Measurements from ENCODE around the gene KLHDC4. TPM values are rescaled to one million over a fixed set of nuclear protein-coding genes. Genes with fewer than 3 reads are reported as not detected.
A peak's percentile ranks its signal among the peaks of the same experiment; 100 is the strongest.

KLHDC4 gene
- polyA plus RNA-seq, 1 of the 3 experiments (the other 2 are of a cell fraction), result 51.2 TPM

DNA sequence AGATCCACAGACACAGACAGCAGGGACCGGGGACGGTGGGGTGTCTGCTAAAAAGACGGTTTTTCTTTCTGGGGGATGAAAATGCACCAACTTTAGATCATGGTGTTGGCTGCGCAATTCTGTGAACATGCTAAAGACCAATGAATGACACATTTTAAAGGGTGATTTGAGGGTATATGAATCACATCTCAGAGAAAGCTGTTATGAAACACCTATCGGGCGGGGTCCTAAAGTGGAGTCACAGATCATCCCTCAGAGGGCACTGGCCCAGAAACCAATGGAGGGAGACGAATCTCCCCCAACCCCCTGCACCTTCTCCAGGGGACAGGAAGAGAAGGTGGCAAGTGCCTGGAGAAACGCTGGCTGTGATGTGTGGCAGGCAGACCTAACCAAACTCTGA, 26.0 kb downstream of the KLHDC4 start:
- Histone ChIP-seq H3K79me2 (ENCODE audit: insufficient read depth) (peaks cover 9% of the 10 kb centered on the region; the same call in 1 of the 2 replicates), H3K36me3 (replicated peaks in 1 of 2; ENCODE audit: control insufficient read depth in 1 of 2, insufficient read depth in 2 of 2, low read length in 1 of 2) (peaks cover 0 to 18% of the 10 kb centered on the region in 2 experiments), H3K9me3 (no peaks in the 10 kb centered on the region), H3K4me3 (ENCODE audit: low read depth in 2 of 2, low read length in 1 of 2) (no peak overlapping the region), H3K27me3 (ENCODE audit: insufficient read depth) (no peaks in the 10 kb centered on the region), H3K9ac (no peak overlapping the region), H3K27ac (ENCODE audit: low read depth in 2 of 2, low read length in 1 of 2) (no peak overlapping the region), H3K4me1 (ENCODE audit: control insufficient read depth in 1 of 2, insufficient read depth in 2 of 2, low read depth in 1 of 2, low read length in 1 of 2) (peaks cover 0 to 12% of the 10 kb centered on the region in 2 experiments; a peak in 1 of 4 replicates), H3K9me2 (no peaks in the 10 kb centered on the region), H4K20me1 (ENCODE audit: insufficient read depth) (no peaks in the 10 kb centered on the region), H3F3A (replicated peaks; ENCODE audit: insufficient read depth) (no peaks in the 10 kb centered on the region), H3K4me2 (no peak overlapping the region), H2AFZ (ENCODE audit: low read depth) (no peak overlapping the region)
- no peak for DNase-seq
- 95% methylated on average over 8 of the region's 8 CpGs for WGBS (ENCODE audit: low lambda C conversion rate)
- ChIA-PET CTCF (no interaction called here), POLR2A (no interaction called here)
- TF ChIP-seq, protein P1, sequence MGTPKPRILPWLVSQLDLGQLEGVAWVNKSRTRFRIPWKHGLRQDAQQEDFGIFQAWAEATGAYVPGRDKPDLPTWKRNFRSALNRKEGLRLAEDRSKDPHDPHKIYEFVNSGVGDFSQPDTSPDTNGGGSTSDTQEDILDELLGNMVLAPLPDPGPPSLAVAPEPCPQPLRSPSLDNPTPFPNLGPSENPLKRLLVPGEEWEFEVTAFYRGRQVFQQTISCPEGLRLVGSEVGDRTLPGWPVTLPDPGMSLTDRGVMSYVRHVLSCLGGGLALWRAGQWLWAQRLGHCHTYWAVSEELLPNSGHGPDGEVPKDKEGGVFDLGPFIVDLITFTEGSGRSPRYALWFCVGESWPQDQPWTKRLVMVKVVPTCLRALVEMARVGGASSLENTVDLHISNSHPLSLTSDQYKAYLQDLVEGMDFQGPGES (IDR thresholded peaks at IDR 0.05; ENCODE audit: low read depth, low read length), result no peak
- TF ChIP-seq, protein P2, sequence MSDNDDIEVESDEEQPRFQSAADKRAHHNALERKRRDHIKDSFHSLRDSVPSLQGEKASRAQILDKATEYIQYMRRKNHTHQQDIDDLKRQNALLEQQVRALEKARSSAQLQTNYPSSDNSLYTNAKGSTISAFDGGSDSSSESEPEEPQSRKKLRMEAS (IDR thresholded peaks at IDR 0.05; ENCODE audit: low read depth), result no peak
- no peak for TF ChIP-seq EZH2phosphoT487 (IDR thresholded peaks at IDR 0.05; ENCODE audit: borderline replicate concordance, low read depth)
- no peak for TF ChIP-seq CHD2 (IDR thresholded peaks at IDR 0.05; ENCODE audit: low read length, partially characterized antibody)
- no peak for TF ChIP-seq ELF1 (IDR thresholded peaks at IDR 0.05)
- no peak for TF ChIP-seq TEAD4 (IDR thresholded peaks at IDR 0.05; ENCODE audit: borderline replicate concordance, insufficient read depth)
- TF ChIP-seq JUND (IDR thresholded peaks at IDR 0.05), result no peak
- TF ChIP-seq RCOR1 (IDR thresholded peaks at IDR 0.05; ENCODE audit: low read length), result no peak
- no peak for TF ChIP-seq MXI1 (IDR thresholded peaks at IDR 0.05; ENCODE audit: low read depth, low read length)
- TF ChIP-seq SMC3 (IDR thresholded peaks at IDR 0.05; ENCODE audit: low read depth, low read length), result no peak
- no peak for TF ChIP-seq TCF12 (IDR thresholded peaks at IDR 0.05)
- TF ChIP-seq FOXJ3 (CRISPR knock-in tag; IDR thresholded peaks at IDR 0.05), result no peak

DNA sequence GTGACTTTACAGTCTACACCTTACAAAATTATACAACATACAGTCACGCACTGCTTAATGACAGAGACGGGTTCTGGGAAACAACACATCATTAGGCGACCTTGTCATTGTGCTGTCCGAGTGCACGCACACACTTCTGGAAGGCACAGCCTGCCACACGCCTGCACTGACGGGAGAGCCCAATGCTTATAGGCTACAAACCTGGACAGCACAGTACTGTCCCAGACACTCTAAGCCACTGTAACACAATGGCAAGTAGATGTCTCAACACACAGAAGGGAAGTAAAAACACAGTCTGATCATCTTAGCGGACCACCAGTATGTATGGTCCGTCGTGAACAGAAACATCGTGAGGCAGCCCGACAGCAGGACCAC, 29.8 kb downstream of the KLHDC4 start:
- no peak overlapping the region for H2AFZ ChIP-seq (ENCODE audit: low read depth)
- H4K20me1 ChIP-seq (ENCODE audit: insufficient read depth), result no peaks in the 10 kb centered on the region; the same call in 1 of the 2 replicates
- ChIA-PET CTCF (interaction anchor here (0.6 to 2.4 kb wide), 2 partner anchors 13 to 33 kb away, joined by 3 to 5 read pairs; no protein-coding TSS in a partner anchor), POLR2A (interaction anchor here (0.8 kb wide), 1 partner anchor 13 kb away, joined by 3 read pairs; no protein-coding TSS in a partner anchor)
- H3K36me3 ChIP-seq (replicated peaks in 1 of 2; ENCODE audit: control insufficient read depth in 1 of 2, insufficient read depth in 2 of 2, low read length in 1 of 2), result peaks cover 0 to 14% of the 10 kb centered on the region in 2 experiments
- no peaks in the 10 kb centered on the region for H3K9me2 ChIP-seq
- WGBS (ENCODE audit: low lambda C conversion rate), result 97% methylated on average over 12 of the region's 12 CpGs
- no peaks in the 10 kb centered on the region for H3K9me3 ChIP-seq
- H3F3A ChIP-seq (replicated peaks; ENCODE audit: insufficient read depth), result no peaks in the 10 kb centered on the region
- peaks cover 7% of the 10 kb centered on the region; the same call in 1 of the 2 replicates for H3K79me2 ChIP-seq (ENCODE audit: insufficient read depth)
- DNase-seq, result no peak
- H3K9ac ChIP-seq, result no peak overlapping the region
- peaks cover 0 to 12% of the 10 kb centered on the region in 2 experiments; a peak in 1 of 4 replicates for H3K4me1 ChIP-seq (ENCODE audit: control insufficient read depth in 1 of 2, insufficient read depth in 2 of 2, low read depth in 1 of 2, low read length in 1 of 2)
- no peaks in the 10 kb centered on the region for H3K27me3 ChIP-seq (ENCODE audit: insufficient read depth)
- H3K4me3 ChIP-seq (ENCODE audit: low read depth in 2 of 2, low read length in 1 of 2), result no peak overlapping the region
- no peak for TF ChIP-seq RCOR1 (IDR thresholded peaks at IDR 0.05; ENCODE audit: low read length)
- no peak for TF ChIP-seq NRF1 (IDR thresholded peaks at IDR 0.05; ENCODE audit: low read depth, low read length)
- TF ChIP-seq, protein P2 (IDR thresholded peaks at IDR 0.05; ENCODE audit: low read depth), result no peak
- no peak for TF ChIP-seq RFX5 (IDR thresholded peaks at IDR 0.05; ENCODE audit: low read length)
- TF ChIP-seq MEF2A (IDR thresholded peaks at IDR 0.05; ENCODE audit: borderline replicate concordance, low read depth), result no peak
- no peak for TF ChIP-seq TAF1 (IDR thresholded peaks at IDR 0.05; ENCODE audit: borderline replicate concordance, low read depth, low read length)
- TF ChIP-seq, protein P3, sequence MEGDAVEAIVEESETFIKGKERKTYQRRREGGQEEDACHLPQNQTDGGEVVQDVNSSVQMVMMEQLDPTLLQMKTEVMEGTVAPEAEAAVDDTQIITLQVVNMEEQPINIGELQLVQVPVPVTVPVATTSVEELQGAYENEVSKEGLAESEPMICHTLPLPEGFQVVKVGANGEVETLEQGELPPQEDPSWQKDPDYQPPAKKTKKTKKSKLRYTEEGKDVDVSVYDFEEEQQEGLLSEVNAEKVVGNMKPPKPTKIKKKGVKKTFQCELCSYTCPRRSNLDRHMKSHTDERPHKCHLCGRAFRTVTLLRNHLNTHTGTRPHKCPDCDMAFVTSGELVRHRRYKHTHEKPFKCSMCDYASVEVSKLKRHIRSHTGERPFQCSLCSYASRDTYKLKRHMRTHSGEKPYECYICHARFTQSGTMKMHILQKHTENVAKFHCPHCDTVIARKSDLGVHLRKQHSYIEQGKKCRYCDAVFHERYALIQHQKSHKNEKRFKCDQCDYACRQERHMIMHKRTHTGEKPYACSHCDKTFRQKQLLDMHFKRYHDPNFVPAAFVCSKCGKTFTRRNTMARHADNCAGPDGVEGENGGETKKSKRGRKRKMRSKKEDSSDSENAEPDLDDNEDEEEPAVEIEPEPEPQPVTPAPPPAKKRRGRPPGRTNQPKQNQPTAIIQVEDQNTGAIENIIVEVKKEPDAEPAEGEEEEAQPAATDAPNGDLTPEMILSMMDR (IDR thresholded peaks at IDR 0.05), result no peak
- no peak for TF ChIP-seq TCF12 (IDR thresholded peaks at IDR 0.05)
- no peak for TF ChIP-seq GATA2 (CRISPR knock-in tag; IDR thresholded peaks at IDR 0.05)
- H3K27ac ChIP-seq (ENCODE audit: low read depth in 2 of 2, low read length in 1 of 2), result peak overlapping the region in 1 of 2 experiments; percentile 43; a peak in 1 of 4 replicates
- no peak overlapping the region for H3K4me2 ChIP-seq

Measured in SK-N-SH (cell line).